Subcutaneous adipose tissue (tissue), 4 donors: ENCODE results near the gene RTF2. TPM values are rescaled to one million over a fixed set of nuclear protein-coding genes. Genes with fewer than 3 reads are reported as not detected.

Source experiments
- total RNA-seq, 4 donors: library from RNA; depleted of rRNA; stranded (reverse); fragments of >200 nt; gene quantifications; one replicate each; pipeline ENCODE4 v1.1.0, GENCODE V29; 2016
- TF ChIP-seq, protein P1 (sequence below): fragments of 450-650 bp; IDR thresholded peaks from one replicate; pipeline ENCODE4 v1.5.1; 2016; ENCODE audit warnings: low read depth, mild to moderate bottlenecking, control low read depth, antibody characterized with exemption, moderate library complexity

The RTF2 gene
- total RNA-seq, 4 donors from 2014 or later, result 43.2 to 76.6 (median 59.2) TPM

GRCh38 chr20:56460459-56460858 lies 8.0 kb upstream of the RTF2 start:
- TF ChIP-seq, protein P1, sequence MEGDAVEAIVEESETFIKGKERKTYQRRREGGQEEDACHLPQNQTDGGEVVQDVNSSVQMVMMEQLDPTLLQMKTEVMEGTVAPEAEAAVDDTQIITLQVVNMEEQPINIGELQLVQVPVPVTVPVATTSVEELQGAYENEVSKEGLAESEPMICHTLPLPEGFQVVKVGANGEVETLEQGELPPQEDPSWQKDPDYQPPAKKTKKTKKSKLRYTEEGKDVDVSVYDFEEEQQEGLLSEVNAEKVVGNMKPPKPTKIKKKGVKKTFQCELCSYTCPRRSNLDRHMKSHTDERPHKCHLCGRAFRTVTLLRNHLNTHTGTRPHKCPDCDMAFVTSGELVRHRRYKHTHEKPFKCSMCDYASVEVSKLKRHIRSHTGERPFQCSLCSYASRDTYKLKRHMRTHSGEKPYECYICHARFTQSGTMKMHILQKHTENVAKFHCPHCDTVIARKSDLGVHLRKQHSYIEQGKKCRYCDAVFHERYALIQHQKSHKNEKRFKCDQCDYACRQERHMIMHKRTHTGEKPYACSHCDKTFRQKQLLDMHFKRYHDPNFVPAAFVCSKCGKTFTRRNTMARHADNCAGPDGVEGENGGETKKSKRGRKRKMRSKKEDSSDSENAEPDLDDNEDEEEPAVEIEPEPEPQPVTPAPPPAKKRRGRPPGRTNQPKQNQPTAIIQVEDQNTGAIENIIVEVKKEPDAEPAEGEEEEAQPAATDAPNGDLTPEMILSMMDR, result no peak

DNA sequence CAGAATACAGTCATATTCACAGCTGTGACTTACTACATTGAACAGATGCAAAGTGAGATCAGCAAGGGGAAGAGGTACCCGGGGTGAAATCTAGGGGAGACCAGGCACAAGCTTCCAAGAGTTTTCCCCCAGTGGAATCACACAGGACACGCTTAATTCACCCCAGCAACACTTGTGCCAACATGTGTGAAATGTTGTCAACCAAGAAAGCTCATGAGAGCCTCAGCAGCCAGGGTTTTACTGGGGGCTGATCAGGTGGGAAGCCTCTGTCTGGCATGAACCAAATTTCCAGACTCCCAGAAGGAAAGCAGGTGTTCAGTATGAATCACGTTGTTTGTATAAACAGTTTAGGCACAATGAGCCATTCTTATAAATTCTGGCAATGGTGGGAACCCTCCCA lies 6.9 kb upstream of the RTF2 start:
- TF ChIP-seq, protein P1, result no peak

- TF ChIP-seq, protein P1, result no peak
These were observed 5.0 kb upstream of the RTF2 start for GRCh38 chr20:56463428-56463827.

DNA sequence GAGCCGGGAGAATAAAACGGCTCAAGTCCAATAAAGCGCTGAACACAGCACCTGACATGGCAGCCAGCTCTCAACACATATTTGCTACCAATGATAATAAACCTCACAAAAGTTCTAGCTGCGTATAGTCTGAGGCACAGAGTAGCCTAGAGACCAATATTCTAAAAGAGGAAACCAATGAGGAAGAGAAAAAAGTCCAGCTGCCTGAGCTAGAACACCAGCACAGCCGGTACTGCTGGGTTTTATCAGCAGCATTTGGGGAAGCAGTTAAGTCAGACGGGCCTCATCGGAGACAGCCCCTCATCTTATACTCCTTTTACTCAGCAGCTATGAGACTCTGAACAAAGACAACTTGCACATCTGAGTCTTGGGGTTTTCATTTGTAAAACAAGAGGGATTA lies 2.4 kb upstream of the RTF2 start:
- TF ChIP-seq, protein P1, result no peak

DNA sequence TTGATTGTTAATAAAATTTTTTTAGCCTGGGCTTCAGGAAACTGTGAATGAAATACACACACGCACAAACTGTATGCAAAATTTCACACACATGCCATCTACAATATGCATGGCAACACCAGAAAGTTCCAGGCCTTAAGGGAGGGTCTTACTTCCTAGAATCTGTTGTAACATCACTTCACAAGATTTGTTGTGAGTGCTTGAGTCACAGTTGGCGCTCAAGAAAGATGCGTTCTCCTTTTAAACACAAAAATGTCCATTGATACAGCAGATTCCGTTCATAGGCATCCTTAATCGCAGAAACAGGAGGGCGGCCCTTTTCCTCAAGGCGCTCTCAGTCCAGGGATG lies 485 bp upstream of the RTF2 start:
- TF ChIP-seq, protein P1, result no peak

- TF ChIP-seq, protein P1, result no peak
These were observed 636 bp downstream of the RTF2 start for GRCh38 chr20:56469077-56469449.

- TF ChIP-seq, protein P1, result no peak
These were observed 15.5 kb downstream of the RTF2 start for GRCh38 chr20:56483970-56484369.

DNA sequence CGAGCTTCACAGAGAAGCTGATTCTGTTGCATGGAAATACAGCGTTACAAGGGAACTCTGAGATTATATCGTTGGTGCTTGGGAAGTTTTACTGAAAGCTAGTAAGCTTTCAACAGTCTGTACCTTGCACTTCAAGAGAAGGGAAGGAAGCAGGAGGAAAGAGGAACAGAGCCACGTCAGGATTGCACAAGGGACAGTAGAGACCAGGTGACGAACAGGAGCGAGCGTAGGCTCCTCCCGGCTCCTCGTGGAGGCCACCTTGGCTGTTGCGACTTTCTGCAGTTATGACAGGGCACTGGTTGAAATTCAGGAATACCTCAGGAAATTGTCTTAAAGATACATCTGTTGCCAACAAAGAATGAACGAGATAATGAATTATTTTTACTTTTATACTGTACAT lies 18.8 kb downstream of the RTF2 start:
- TF ChIP-seq, protein P1, result no peak
